Measurements from ENCODE around the gene METTL8. TPM values are rescaled to one million over a fixed set of nuclear protein-coding genes. Genes with fewer than 3 reads are reported as not detected.

Gene METTL8
- polyA plus RNA-seq, 2 of the 4 experiments (the other 2 are of a cell fraction): 21.8 to 58.3 TPM

DNA sequence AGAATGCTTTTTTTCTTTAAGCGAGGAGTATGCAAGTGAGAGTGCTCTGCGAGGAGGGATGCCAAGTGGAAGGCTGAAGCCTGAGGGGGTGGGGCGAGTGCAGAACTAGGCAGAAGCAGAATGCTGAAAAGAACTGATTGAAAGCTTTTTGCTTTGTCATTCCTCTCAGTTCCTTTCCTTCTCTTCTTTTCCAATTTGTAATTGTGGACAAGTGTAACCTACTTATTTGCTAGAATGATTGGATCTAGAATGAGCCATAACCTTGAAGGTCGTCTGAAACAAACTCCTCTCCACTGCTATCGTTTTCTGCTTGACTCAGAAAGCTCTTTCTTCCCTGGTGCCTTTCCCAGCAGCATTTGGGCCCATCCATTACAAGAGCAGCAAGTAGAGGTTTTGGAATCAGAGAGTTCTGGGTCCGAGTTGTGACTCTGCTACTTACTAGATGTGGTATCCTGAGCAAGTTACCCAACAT is 115.3 kb downstream of the METTL8 start:
- 69% methylated on average over 6 of the region's 6 CpGs for WGBS (ENCODE audit: missing lambda C conversion rate)
- TF ChIP-seq HOXB13 (CRISPR knock-in tag; IDR thresholded peaks at IDR 0.05; ENCODE audit: low read depth) (no peak), REST (IDR thresholded peaks at IDR 0.05) (no peak), PBX3 (IDR thresholded peaks at IDR 0.05) (no peak), ESRRA (IDR thresholded peaks at IDR 0.05; ENCODE audit: borderline replicate concordance, low read length) (no peak), ZFP36 (IDR thresholded peaks at IDR 0.05; ENCODE audit: borderline replicate concordance, partially characterized antibody) (no peak), TP53 (CRISPR knock-in tag; IDR thresholded peaks at IDR 0.05) (no peak), BCL3 (IDR thresholded peaks at IDR 0.05) (no peak), MAFK (IDR thresholded peaks at IDR 0.05; ENCODE audit: partially characterized antibody) (no peak), MYC (IDR thresholded peaks at IDR 0.05; ENCODE audit: borderline replicate concordance, low read length) (no peak), RFX5 (IDR thresholded peaks at IDR 0.05) (no peak), TFCP2L1 (CRISPR knock-in tag; IDR thresholded peaks at IDR 0.05) (no peak), GATA3 (IDR thresholded peaks at IDR 0.05; ENCODE audit: borderline replicate concordance) (no peak), FOXS1 (CRISPR knock-in tag; IDR thresholded peaks at IDR 0.05) (no peak), JUN (IDR thresholded peaks at IDR 0.05) (no peak), ZNF302 (CRISPR knock-in tag; IDR thresholded peaks at IDR 0.05) (no peak)
- TF ChIP-seq, protein P1, sequence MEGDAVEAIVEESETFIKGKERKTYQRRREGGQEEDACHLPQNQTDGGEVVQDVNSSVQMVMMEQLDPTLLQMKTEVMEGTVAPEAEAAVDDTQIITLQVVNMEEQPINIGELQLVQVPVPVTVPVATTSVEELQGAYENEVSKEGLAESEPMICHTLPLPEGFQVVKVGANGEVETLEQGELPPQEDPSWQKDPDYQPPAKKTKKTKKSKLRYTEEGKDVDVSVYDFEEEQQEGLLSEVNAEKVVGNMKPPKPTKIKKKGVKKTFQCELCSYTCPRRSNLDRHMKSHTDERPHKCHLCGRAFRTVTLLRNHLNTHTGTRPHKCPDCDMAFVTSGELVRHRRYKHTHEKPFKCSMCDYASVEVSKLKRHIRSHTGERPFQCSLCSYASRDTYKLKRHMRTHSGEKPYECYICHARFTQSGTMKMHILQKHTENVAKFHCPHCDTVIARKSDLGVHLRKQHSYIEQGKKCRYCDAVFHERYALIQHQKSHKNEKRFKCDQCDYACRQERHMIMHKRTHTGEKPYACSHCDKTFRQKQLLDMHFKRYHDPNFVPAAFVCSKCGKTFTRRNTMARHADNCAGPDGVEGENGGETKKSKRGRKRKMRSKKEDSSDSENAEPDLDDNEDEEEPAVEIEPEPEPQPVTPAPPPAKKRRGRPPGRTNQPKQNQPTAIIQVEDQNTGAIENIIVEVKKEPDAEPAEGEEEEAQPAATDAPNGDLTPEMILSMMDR (IDR thresholded peaks at IDR 0.05): no peak
- TF ChIP-seq, protein P2, sequence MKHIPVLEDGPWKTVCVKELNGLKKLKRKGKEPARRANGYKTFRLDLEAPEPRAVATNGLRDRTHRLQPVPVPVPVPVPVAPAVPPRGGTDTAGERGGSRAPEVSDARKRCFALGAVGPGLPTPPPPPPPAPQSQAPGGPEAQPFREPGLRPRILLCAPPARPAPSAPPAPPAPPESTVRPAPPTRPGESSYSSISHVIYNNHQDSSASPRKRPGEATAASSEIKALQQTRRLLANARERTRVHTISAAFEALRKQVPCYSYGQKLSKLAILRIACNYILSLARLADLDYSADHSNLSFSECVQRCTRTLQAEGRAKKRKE (CRISPR knock-in tag; IDR thresholded peaks at IDR 0.05; ENCODE audit: low read depth): no peak
- H3K4me3 ChIP-seq: no peak overlapping the region
- POLR2A ChIA-PET: no interaction called here
- H3K9me3 ChIP-seq: no peaks in the 10 kb centered on the region
- CTCF ChIA-PET: no interaction called here
- ATAC-seq (no peak), DNase-seq (ENCODE audit: low read depth in 1 of 2, low spot score in 1 of 2) (no peak), FAIRE-seq (no peak)
- no peak overlapping the region for H3K4me2 ChIP-seq
- H3K27ac ChIP-seq: no peak overlapping the region
- no peaks in the 10 kb centered on the region for H3K4me1 ChIP-seq

DNA sequence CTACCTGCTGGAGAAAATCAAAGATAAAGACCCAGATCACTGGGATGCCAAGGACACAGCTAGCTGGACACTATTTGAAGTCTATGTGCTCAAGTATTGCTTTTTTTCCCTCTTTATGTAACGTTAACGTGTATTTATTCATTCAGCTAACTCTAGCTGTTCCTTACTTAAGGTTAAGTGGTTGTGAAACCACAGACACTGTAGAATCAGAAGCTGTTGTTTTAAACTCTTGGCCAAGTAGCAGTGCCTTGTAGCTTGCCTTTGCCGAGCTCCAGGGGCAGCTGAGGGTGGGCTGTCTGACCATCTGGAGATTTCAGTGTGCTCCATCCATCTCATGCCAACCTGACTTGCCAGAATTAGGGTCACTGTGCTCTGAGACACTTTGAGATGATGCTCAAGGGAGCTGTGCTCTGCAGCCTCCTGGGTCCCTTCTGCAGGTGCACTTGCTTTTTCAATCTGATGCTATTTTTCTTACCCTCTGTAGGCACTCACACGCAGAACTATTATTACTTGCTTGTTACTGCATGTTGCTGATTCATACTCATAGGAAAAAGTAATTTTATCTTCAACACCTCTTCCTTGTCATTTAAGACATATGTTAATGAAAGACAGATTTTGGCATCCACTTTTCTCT is 116.2 kb downstream of the METTL8 start:
- POLR2A ChIA-PET: no interaction called here
- FAIRE-seq (no peak), DNase-seq (ENCODE audit: low read depth in 1 of 2, low spot score in 1 of 2) (no peak), ATAC-seq (no peak)
- CTCF ChIA-PET: interaction anchor here (0.6 kb wide), 3 partner anchors 41 to 317 kb away, joined by 3 read pairs; no protein-coding TSS in a partner anchor
- TF ChIP-seq FOXS1 (CRISPR knock-in tag; IDR thresholded peaks at IDR 0.05): no peak
- H3K9me3 ChIP-seq: peaks cover 2% of the 10 kb centered on the region; the same call in 2 of the 3 replicates
- no peak overlapping the region for H3K4me2 ChIP-seq
- H3K4me1 ChIP-seq: no peaks in the 10 kb centered on the region
- 90% methylated on average over 4 of the region's 4 CpGs for WGBS (ENCODE audit: missing lambda C conversion rate)
- no peak overlapping the region for H3K27ac ChIP-seq
- H3K4me3 ChIP-seq: no peak overlapping the region

All from A549 (cell line).